ENCODE data around the gene COMTD1.

DNA sequence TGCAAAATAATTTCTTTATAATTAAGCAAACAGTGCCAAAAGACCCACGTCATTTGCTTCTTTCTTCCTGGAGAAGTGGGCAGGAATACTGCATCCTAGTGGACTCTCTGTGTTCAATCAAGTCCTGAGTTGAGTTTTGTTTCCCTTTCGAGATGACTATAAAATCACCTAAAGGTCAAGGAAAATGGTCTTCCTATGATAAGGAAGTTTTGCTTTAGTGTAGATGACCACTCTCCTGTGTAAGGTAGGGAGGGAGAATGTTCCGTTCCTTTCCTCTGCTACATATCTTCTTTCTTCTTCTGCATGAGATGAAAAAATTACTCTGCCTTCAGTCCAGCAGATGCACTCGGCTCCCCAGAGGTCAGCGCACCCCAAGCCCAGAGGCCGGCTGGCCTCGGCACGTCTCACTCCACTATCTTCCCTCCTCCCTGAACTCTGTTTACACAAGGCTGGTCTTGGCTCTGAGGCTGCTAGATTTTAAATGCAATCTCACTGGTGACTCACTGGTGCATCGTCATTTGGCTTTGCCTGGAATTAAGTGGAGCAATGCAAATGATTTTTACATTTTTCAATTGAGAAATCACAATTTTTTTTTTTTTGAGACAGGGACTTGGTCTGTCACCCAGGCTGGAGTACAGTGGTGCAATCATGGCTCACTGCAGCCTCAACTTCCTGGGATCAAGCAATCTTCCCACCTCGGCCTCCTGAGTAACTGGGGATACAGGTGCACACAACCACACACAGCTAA is 43.8 kb downstream of the COMTD1 start:
- TF ChIP-seq RAD21 (IDR thresholded peaks at IDR 0.05 in 1 of 2, conservative IDR thresholded peaks at IDR 0.05 in 1 of 2; ENCODE audit: low read depth in 2 of 2, low read length in 2 of 2): no peak
- TF ChIP-seq, protein P1, sequence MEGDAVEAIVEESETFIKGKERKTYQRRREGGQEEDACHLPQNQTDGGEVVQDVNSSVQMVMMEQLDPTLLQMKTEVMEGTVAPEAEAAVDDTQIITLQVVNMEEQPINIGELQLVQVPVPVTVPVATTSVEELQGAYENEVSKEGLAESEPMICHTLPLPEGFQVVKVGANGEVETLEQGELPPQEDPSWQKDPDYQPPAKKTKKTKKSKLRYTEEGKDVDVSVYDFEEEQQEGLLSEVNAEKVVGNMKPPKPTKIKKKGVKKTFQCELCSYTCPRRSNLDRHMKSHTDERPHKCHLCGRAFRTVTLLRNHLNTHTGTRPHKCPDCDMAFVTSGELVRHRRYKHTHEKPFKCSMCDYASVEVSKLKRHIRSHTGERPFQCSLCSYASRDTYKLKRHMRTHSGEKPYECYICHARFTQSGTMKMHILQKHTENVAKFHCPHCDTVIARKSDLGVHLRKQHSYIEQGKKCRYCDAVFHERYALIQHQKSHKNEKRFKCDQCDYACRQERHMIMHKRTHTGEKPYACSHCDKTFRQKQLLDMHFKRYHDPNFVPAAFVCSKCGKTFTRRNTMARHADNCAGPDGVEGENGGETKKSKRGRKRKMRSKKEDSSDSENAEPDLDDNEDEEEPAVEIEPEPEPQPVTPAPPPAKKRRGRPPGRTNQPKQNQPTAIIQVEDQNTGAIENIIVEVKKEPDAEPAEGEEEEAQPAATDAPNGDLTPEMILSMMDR (IDR thresholded peaks at IDR 0.05; ENCODE audit: control extremely low read depth in 1 of 3, insufficient read depth in 1 of 3, low read depth in 1 of 3, low read length in 3 of 3): no peak
- TF ChIP-seq EGR1 (IDR thresholded peaks at IDR 0.05; ENCODE audit: borderline replicate concordance, low read depth, low read length): no peak
- TF ChIP-seq CEBPB (IDR thresholded peaks at IDR 0.05; ENCODE audit: low read depth, low read length): no peak
- no peak for TF ChIP-seq POLR2A (IDR thresholded peaks at IDR 0.05; ENCODE audit: control extremely low read depth in 1 of 2, low read depth in 2 of 2, low read length in 2 of 2)
